Activated CD8-positive, alpha-beta T cell treated with anti-CD3 and anti-CD28 coated beads, Interleukin-2, amount 10 ng/mL, durations not matched to agents 7 days and 5 days (primary cell): ENCODE measurements around the gene RFX6. TPM values are rescaled to one million over a fixed set of nuclear protein-coding genes. Genes with fewer than 3 reads are reported as not detected.

Experiments used
- ATAC-seq: fragments of 150-1000 bp; cut with Tn5 transposase; one replicate; pipeline ENCODE4 v1.10.0; 2021; ENCODE audit warnings: moderate library complexity
- CTCF ChIA-PET: fragments of 350-600 bp; sonication (Branson Sonifier 250); formaldehyde crosslinking; loops from one replicate; lab custom pipeline; 2021; ENCODE audit warnings: antibody characterized with exemption; lab: Charles Lee
- POLR2A ChIA-PET: fragments of 350-600 bp; sonication (Branson Sonifier 250); formaldehyde crosslinking; loops from one replicate; lab custom pipeline; 2021; ENCODE audit warnings: antibody characterized with exemption; lab: Charles Lee
- DNase-seq: peaks from one replicate; pipeline ENCODE4 v3.0.0-alpha.2; 2020
- H3K27ac Mint-ChIP-seq: one replicate; pipeline ENCODE4 v1.8.0; 2021; ENCODE audit warnings: mild to moderate bottlenecking, mixed read lengths
- H3K27me3 Mint-ChIP-seq: one replicate; pipeline ENCODE4 v1.8.0; 2021; ENCODE audit warnings: low read depth, mixed read lengths
- H3K36me3 Mint-ChIP-seq: one replicate; pipeline ENCODE4 v1.8.0; 2021; ENCODE audit warnings: low read depth, mixed read lengths
- H3K4me1 Mint-ChIP-seq: one replicate; pipeline ENCODE4 v1.8.0; 2021; ENCODE audit warnings: low read depth, mixed read lengths
- H3K4me3 Mint-ChIP-seq: one replicate; pipeline ENCODE4 v1.8.0; 2021; ENCODE audit warnings: mild to moderate bottlenecking, mixed read lengths
- H3K9me3 Mint-ChIP-seq: one replicate; pipeline ENCODE4 v1.8.0; 2022; ENCODE audit warnings: mixed read lengths; ENCODE audit not compliant: insufficient read depth
- total RNA-seq, 2 experiments: library from RNA; stranded (reverse); gene quantifications; one replicate each; pipeline ENCODE4 v1.2.3, GENCODE V29; 2021

The RFX6 gene
- total RNA-seq, 2 experiments from 2014 or later = not detected

DNA sequence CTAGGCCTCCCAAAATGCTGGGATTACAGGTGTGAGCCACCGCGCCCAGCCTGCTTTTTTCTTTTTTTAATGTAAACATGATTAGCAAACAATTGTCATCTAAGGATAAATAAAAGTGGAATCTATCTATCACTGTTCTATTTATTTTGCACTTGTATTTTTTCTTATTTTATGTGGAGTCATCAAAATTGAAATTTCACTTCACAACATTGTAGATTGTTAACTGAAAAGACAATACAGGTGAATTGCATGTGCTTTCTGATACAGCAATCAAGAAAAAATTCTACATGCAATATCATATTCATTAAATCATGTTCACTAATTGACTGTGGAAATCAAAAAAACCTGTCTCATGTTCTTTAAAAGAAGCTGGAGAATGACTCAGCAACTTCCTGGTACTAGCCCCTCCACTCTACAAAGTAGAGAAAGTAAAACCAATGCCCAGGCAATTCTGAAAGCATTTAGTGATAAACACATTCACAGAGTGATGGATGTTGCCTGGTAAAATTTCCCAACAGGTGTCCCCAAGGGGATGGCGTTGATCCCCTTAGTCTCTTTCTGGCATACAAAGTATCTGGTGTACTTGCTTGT lies 10.7 kb upstream of the RFX6 start:
- H3K27ac Mint-ChIP-seq = no peak overlapping the region
- H3K4me1 Mint-ChIP-seq = no peaks in the 10 kb centered on the region
- H3K27me3 Mint-ChIP-seq = peaks cover 8% of the 10 kb centered on the region
- CTCF ChIA-PET = no interaction called here
- ATAC-seq = no peak
- no peaks in the 10 kb centered on the region for H3K9me3 Mint-ChIP-seq
- POLR2A ChIA-PET = interaction anchor here (0.6 kb wide), 1 partner anchor 203 kb away, joined by 3 read pairs; no protein-coding TSS in a partner anchor
- no peak for DNase-seq
- no peaks in the 10 kb centered on the region for H3K36me3 Mint-ChIP-seq
- H3K4me3 Mint-ChIP-seq = no peak overlapping the region

DNA sequence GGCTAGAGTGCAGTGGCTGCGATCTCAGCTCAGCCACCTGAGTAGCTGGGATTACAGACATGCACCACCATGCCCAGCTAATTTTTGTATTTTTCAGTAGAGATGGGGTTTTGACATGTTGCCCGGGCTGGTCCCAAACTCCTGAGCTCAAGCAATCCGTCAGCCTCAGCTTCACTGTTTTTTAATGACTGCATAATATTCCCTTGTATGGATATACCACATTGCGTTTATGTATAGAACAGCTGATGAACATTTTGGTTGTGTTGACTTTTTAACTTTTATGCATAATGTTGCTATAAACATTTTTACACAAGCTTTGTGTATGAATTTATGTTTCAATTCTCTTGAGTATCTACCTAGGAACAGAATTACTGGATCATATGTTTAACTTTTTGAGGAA lies 4.3 kb upstream of the RFX6 start:
- DNase-seq (no peak), ATAC-seq (no peak)
- ChIA-PET CTCF (no interaction called here), POLR2A (no interaction called here)
- Mint-ChIP-seq H3K27ac (no peak overlapping the region), H3K4me1 (peaks cover 8% of the 10 kb centered on the region), H3K36me3 (no peaks in the 10 kb centered on the region), H3K9me3 (no peaks in the 10 kb centered on the region), H3K4me3 (no peak overlapping the region), H3K27me3 (peaks cover 29% of the 10 kb centered on the region)

DNA sequence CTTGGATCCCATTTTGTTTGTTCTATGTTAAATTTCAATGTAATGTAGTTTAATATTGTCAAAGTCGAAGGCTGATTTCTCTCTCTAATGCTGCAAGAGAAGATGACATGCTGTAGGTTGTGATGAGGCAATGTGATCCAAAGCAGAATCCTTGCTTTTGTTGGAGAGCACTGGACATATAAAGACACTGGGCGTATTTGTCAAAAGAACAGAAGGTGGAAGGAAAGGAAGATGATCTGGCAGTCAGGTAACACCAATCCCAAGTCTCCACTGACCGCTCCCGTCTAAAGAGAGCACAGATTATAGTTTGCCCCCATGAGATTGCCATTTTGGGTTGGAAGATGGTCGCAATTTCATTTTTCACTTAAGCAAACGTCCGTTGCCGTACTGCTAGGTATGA lies 935 bp upstream of the RFX6 start:
- ATAC-seq = no peak
- no peak for DNase-seq
- ChIA-PET CTCF (no interaction called here), POLR2A (no interaction called here)
- Mint-ChIP-seq H3K9me3 (no peaks in the 10 kb centered on the region), H3K4me1 (peaks cover 8% of the 10 kb centered on the region), H3K27ac (no peak overlapping the region), H3K4me3 (no peak overlapping the region), H3K27me3 (peaks cover 26% of the 10 kb centered on the region), H3K36me3 (no peaks in the 10 kb centered on the region)

DNA sequence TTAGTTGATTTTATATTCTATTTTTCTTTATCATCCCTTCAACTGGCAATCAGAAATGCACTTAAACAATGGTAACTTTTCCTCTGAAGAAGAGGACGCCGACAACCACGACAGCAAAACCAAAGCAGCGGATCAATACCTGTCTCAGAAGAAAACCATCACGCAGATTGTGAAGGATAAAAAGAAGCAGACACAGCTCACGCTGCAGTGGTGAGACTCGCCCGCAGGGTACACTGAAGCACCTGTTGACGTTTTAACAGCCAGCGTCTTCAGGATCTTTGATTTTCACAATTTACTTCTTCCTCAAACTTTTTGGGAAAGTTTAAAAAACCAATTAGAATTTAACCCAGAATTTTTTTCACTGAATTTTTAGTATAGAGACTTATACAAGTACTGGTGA lies 701 bp downstream of the RFX6 start:
- Mint-ChIP-seq H3K27ac (no peak overlapping the region), H3K27me3 (peaks cover 26% of the 10 kb centered on the region), H3K9me3 (no peaks in the 10 kb centered on the region), H3K36me3 (no peaks in the 10 kb centered on the region), H3K4me3 (no peak overlapping the region), H3K4me1 (peaks cover 8% of the 10 kb centered on the region)
- ATAC-seq (peak; percentile 39), DNase-seq (no peak)
- ChIA-PET CTCF (no interaction called here), POLR2A (no interaction called here)

DNA sequence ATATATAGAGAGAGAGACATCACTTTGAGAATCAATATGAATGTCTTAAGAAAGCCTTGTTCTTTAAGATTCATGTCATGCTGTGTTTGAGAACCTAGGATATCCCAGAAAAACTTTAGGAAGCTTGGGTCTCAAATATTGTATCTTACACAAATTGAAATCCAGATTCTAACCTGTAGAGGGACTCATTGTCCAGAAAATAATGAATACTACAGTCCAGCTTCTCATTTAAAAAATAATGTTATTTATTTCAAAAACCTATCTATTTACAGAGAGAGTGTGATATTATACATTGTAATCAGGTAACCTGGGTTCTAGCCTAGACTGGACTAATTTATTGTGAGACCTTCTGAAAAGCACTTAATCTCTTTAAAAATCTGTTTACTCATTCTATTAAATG lies 4.2 kb downstream of the RFX6 start:
- DNase-seq = no peak
- ATAC-seq = no peak
- Mint-ChIP-seq H3K27ac (no peak overlapping the region), H3K9me3 (no peaks in the 10 kb centered on the region), H3K4me3 (no peak overlapping the region), H3K36me3 (no peaks in the 10 kb centered on the region), H3K4me1 (peaks cover 5% of the 10 kb centered on the region), H3K27me3 (peaks cover 13% of the 10 kb centered on the region)
- ChIA-PET POLR2A (no interaction called here), CTCF (no interaction called here)

DNA sequence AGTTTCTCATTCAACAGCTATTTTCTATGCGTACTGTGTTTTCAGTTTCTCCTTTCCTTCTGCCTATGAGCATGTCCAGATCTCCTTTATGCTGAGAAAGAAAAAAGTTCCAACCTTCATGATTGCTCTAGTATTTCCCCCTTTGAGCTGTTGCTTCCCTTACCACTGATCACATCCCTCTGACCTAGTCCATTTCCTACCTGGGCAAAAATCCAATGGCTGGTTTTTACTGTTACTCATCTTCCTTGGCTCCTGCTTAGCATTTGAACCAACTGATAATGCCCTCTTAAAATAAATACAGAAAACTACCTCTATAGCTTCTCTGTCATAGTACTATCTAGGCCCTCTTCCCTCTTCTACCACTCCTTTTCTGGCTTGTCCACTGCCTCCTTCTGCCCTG lies 6.0 kb downstream of the RFX6 start:
- Mint-ChIP-seq H3K36me3 (no peaks in the 10 kb centered on the region), H3K27me3 (no peaks in the 10 kb centered on the region)
- CTCF ChIA-PET = no interaction called here

DNA sequence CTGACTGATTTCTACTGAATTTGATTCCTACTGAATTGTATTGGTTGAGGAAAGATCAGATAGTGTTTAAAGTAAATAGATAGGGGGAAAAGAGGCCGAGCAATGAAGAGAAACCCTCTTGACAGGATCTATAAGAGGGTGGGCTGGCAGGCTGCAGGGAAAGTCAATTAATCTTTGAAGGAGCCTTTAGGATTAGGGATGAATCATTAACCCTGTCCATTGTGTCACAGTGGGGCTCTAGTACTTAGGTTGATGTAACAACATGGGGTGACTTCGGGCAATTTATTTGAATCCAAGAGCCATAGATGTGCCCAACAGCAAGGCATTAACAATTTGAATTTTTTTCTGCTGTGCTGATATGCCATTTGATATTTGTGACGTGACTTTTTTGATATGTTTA lies 7.5 kb downstream of the RFX6 start:
- Mint-ChIP-seq H3K36me3 (no peaks in the 10 kb centered on the region), H3K4me1 (no peaks in the 10 kb centered on the region), H3K27ac (no peak overlapping the region), H3K9me3 (no peaks in the 10 kb centered on the region), H3K4me3 (no peak overlapping the region), H3K27me3 (no peaks in the 10 kb centered on the region)
- ATAC-seq (no peak), DNase-seq (no peak)
- CTCF ChIA-PET = interaction anchor here (0.7 kb wide), 1 partner anchor 11 kb away, joined by 3 read pairs; no protein-coding TSS in a partner anchor
- POLR2A ChIA-PET = no interaction called here

More for the DNA sequence above, 6.0 kb downstream of the RFX6 start:
- ATAC-seq (no peak), DNase-seq (no peak)
- H3K27ac Mint-ChIP-seq = no peak overlapping the region
- H3K4me3 Mint-ChIP-seq = no peak overlapping the region
- no peaks in the 10 kb centered on the region for H3K4me1 Mint-ChIP-seq
- H3K9me3 Mint-ChIP-seq = no peaks in the 10 kb centered on the region
- POLR2A ChIA-PET = no interaction called here

DNA sequence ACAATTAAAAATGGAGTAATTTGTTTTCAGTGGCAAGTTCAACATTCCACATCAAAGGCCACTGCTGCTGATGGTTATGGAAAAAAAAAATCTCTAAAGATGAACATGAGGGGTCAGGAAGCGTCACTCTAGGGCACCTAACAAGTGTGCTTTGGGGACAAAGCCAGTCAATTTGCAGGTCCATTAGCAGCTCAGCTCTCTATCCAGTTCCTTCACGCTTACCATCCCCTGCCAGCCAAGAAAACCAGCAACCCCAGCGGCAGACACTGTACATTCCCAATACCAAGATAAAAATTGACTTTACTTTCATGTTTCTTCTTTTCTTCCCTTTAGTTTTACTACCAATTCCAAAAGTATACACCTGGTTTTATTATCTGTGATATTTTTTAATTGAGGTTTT lies 10.1 kb downstream of the RFX6 start:
- no peak for DNase-seq
- H3K36me3 Mint-ChIP-seq = no peaks in the 10 kb centered on the region
- no peak for ATAC-seq
- POLR2A ChIA-PET = no interaction called here
- CTCF ChIA-PET = no interaction called here
- no peaks in the 10 kb centered on the region for H3K4me1 Mint-ChIP-seq
- H3K4me3 Mint-ChIP-seq = no peak overlapping the region
- H3K27ac Mint-ChIP-seq = no peak overlapping the region
- no peaks in the 10 kb centered on the region for H3K9me3 Mint-ChIP-seq
- H3K27me3 Mint-ChIP-seq = no peaks in the 10 kb centered on the region

DNA sequence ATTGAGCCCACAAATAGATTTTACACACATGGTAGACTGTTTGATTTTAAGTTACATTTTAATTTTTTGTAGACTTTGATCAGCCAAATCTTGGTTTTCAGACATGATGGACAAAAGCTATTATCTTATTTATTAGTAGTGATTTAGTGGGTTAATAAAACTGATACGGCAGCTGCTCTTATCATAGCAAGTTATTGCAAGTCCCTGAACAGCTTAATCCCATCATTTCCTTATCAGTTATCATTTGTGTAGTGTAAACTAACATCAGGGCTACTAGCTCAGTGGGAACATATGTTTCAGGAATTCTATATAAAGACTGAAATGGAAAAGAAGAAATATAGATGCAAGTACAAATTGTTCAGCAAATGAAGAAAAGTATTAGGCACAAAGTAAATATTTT lies 10.9 kb downstream of the RFX6 start:
- no peaks in the 10 kb centered on the region for H3K27me3 Mint-ChIP-seq
- H3K4me1 Mint-ChIP-seq = no peaks in the 10 kb centered on the region
- no peaks in the 10 kb centered on the region for H3K9me3 Mint-ChIP-seq
- DNase-seq (no peak), ATAC-seq (no peak)
- ChIA-PET POLR2A (no interaction called here), CTCF (no interaction called here)
- H3K36me3 Mint-ChIP-seq = no peaks in the 10 kb centered on the region
- no peak overlapping the region for H3K27ac Mint-ChIP-seq
- no peak overlapping the region for H3K4me3 Mint-ChIP-seq

DNA sequence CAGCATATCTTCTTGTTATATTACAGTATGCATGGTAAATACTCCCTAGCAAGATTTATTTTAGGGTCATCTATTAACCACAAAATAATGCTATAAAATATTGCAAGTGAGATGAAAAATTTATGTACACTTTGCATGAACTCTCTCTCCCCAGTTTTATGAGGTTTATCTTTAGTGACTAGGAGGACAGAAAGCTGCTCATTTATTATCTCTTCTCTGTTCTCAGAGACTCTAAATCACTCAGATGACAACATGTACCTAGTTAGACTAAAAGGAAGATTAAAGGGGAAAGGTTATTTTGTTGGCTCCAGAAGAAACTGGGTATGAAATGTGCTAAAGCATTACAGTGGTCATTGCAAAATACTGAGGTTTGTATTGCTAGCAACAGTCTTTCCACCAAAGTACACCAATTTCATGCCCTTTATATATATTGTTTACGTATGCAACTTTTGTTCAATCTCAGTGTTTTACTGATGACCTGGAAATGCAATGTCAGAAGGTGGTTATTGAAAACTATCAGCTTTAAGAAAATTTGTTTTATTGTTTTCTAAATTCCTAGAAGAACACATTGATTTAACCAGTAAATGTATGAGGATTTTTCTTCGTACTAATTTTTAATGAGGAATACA lies 11.8 kb downstream of the RFX6 start:
- DNase-seq = no peak
- no peaks in the 10 kb centered on the region for H3K27me3 Mint-ChIP-seq
- H3K27ac Mint-ChIP-seq = no peak overlapping the region
- H3K36me3 Mint-ChIP-seq = no peaks in the 10 kb centered on the region
- no peaks in the 10 kb centered on the region for H3K9me3 Mint-ChIP-seq
- H3K4me3 Mint-ChIP-seq = no peak overlapping the region
- POLR2A ChIA-PET = no interaction called here
- H3K4me1 Mint-ChIP-seq = no peaks in the 10 kb centered on the region
- ATAC-seq = no peak
- CTCF ChIA-PET = no interaction called here

DNA sequence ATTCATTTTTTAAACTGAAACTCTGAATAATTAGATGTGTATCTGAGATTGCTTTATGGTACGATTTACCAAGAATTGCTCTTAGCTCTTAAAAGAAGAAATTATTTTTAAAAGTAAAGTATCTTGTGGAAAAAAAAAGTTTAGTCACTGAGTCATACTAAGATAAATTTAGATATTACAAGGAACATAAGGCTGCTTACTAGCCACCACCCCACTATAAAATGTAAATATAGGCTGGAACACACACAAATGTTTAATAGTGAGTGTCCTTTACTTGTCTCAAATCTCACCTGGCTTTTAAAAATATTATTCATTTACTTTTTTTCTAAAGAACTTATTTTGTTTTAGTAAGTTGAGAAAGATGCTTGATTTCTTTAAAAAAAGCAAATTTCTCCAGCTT lies 17.6 kb downstream of the RFX6 start:
- no peaks in the 10 kb centered on the region for H3K9me3 Mint-ChIP-seq
- DNase-seq (no peak), ATAC-seq (no peak)
- no peaks in the 10 kb centered on the region for H3K4me1 Mint-ChIP-seq
- H3K27me3 Mint-ChIP-seq = no peaks in the 10 kb centered on the region
- H3K36me3 Mint-ChIP-seq = no peaks in the 10 kb centered on the region
- POLR2A ChIA-PET = no interaction called here
- CTCF ChIA-PET = interaction anchor here (1.2 kb wide), 1 partner anchor 10 kb away, joined by 3 read pairs; no protein-coding TSS in a partner anchor
- no peak overlapping the region for H3K27ac Mint-ChIP-seq
- H3K4me3 Mint-ChIP-seq = no peak overlapping the region

DNA sequence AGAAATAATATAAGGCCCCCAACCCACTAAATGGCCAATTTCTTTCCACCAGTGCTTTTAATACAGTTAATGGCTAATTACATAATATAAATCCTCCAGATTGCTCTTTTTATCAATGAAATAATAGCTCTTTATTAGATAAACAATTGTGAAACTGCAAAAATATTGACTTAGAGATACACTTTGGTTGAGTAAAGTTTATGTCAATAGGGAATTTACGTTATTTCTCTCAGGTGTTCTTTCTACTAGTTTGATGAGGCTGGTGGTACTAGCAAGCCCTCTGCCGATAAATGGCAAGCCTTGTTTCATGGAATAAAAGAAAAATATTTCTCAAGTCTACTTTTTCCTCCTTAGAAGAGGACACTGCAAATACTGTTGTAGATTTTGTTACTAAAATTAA lies 18.9 kb downstream of the RFX6 start:
- Mint-ChIP-seq H3K27ac (no peak overlapping the region), H3K9me3 (no peaks in the 10 kb centered on the region), H3K4me1 (no peaks in the 10 kb centered on the region), H3K27me3 (no peaks in the 10 kb centered on the region), H3K36me3 (no peaks in the 10 kb centered on the region), H3K4me3 (no peak overlapping the region)
- ChIA-PET CTCF (interaction anchor here (1.2 kb wide), 1 partner anchor 11 kb away, joined by 3 read pairs; no protein-coding TSS in a partner anchor), POLR2A (no interaction called here)
- DNase-seq (no peak), ATAC-seq (no peak)
